Adrenal gland (tissue), 12 donors: Measurements from ENCODE around the gene PLBD2. TPM values are rescaled to one million over a fixed set of nuclear protein-coding genes. Genes with fewer than 3 reads are reported as not detected.
A peak's percentile ranks its signal among the peaks of the same experiment; 100 is the strongest.

Source experiments
- DNase-seq, 7 donors: peaks; one replicate each; pipeline ENCODE4 v3.0.0-alpha.2; 2019 to 2020
- H3K27ac ChIP-seq, 5 donors: fragments of 200-600 bp; sonication (generic) in 4 of 5; 1 replicate in 3 of 5; 2 replicates in 2 of 5; pipeline versions ENCODE4 v1.5.1 to v1.8.0; 2016 to 2020; ENCODE audit warnings: mild to moderate bottlenecking in 1 of 5
- H3K27me3 ChIP-seq: fragments of 200-600 bp; 2 replicates; pipeline ENCODE4 v1.8.0; 2021
- H3K36me3 ChIP-seq, 2 donors: fragments of 200-600 bp; replicated peaks in 1 of 2; 1 replicate in 1 of 2; 2 replicates in 1 of 2; pipeline versions ENCODE4 v1.5.1 to v1.8.0; 2018 to 2022
- H3K4me1 ChIP-seq, 2 donors: fragments of 200-600 bp; replicated peaks in 1 of 2; 1 replicate in 1 of 2; 2 replicates in 1 of 2; pipeline versions ENCODE4 v1.5.1 to v1.8.0; 2018 to 2021
- H3K4me3 ChIP-seq, 4 donors: fragments of 200-600 bp; sonication (generic) in 3 of 4; one replicate each; pipeline ENCODE4 v1.5.1; 2016 to 2018
- H3K9me3 ChIP-seq, 3 donors: fragments of 200-600 bp; sonication (generic) in 1 of 3; replicated peaks in 1 of 3; 1 replicate in 2 of 3; 2 replicates in 1 of 3; pipeline versions ENCODE4 v1.5.1 to v1.8.0; 2016 to 2021
- POLR2A ChIP-seq, 2 donors: fragments of 450-650 bp; IDR thresholded peaks; one replicate each; pipeline ENCODE4 v1.6.1; 2017; ENCODE audit warnings: antibody characterized with exemption in 2 of 2, mild to moderate bottlenecking in 2 of 2, moderate library complexity in 1 of 2
- WGBS, 4 donors: extraction: QIAGEN DNeasy Blood & Tissue Kit in 2 of 4; methylation state at CpG; one replicate each; pipeline versions ENCODE4 v1.1.5 to v1.1.7; 2013 to 2017; 5-methylcytosine and 5-hydroxymethylcytosine counted together
- intact Hi-C, 2 donors: fragments of 100-400 bp; cut with DNase I; formaldehyde crosslinking; loops; one replicate each; pipeline versions ENCODE4 v1.14.1 to v1.15.0; 2022 to 2023
- polyA plus RNA-seq, 3 donors: library from polyadenylated mRNA; stranded (reverse); fragments of 200-250 nt in 2 of 3; fragments of 350-450 nt in 1 of 3; fragmentation: Illumina TruSeq in 1 of 3; extraction: RNeasy Lipid Tissue Mini Kit (QIAGEN cat#74804) in 1 of 3; gene quantifications; one replicate each; pipeline ENCODE4 v1.2.3, GENCODE V29; 2013 to 2014
- total RNA-seq, 9 donors: library from RNA; depleted of rRNA in 4 of 9; stranded (reverse); fragments of >200 nt in 4 of 9; fragments of 120-200 nt in 1 of 9; fragmentation: NEBNext Ultra II Directional in 1 of 9; extraction: Animal tissue kit (Norgen Biotek cat#: 25700) in 1 of 9; gene quantifications; one replicate each; pipeline versions ENCODE4 v1.1.0 to v1.2.4, GENCODE V29; 2013 to 2023
- TF ChIP-seq, protein P1 (sequence below), 6 experiments: fragments of 450-650 bp in 4 of 6; fragments of 200-600 bp in 2 of 6; sonication (generic) in 1 of 6; IDR thresholded peaks; 1 replicate in 5 of 6; 2 replicates in 1 of 6; pipeline versions ENCODE4 v1.5.1 to v1.8.0; 2016 to 2021; ENCODE audit warnings: antibody characterized with exemption in 6 of 6, mild to moderate bottlenecking in 2 of 6, moderate library complexity in 1 of 6
- donor health status: healthy with polysubstance abuse.
- donor health status: Bipolar disorder and iron deficiency.
- donor health status: DM: yes; HTN: yes; CAD: no.
- donor health status: DM: no; HTN: no; CAD: no.
- donor health status: DM: no; HTN: no; CAD: no.
- donor health status: DM: yes; HTN: yes; CAD: no.

PLBD2 gene
- total and polyA plus RNA-seq, 12 donors = 66.7 to 467 (median 305) TPM

DNA sequence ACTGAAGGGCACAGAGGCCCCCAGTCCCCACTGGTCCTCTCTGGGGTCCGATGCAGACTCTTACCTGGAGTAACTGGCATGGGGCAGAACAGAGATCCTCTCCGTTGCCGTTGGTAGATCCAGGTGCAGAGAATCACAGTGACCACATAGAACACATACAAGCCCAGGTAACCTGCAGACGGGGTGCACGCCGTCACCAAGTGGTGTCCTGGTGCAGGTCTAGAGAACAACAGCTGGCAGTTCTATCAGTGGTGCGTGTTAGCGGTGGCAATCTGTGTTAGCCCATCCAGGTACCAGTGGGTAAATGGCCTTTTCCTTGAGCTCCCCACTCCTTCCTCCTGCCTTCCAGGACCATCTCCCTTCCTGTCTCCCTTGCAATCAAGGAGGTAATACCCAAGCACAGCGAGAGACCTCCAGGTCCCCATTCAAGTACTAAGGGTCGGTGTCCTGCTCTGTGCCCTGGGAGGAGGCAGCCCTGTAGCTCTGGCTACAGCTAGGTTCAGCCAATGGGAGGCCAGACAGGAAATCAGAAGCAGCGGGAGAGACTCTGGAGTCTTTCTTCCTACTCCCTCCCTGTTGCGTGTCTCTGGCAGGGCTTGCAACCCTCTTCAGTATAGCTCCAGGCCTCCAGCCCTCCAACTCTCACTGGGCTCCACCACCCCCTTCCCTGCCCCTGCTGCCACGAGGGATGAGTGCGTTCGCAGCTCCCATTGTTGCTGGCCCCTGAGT is 39.3 kb upstream of the PLBD2 start:
- no peaks in the 10 kb centered on the region for H3K27me3 ChIP-seq
- H3K36me3 ChIP-seq = peaks cover 0 to 71% of the 10 kb centered on the region in 2 donors
- H3K4me1 ChIP-seq = peaks cover 0 to 5% of the 10 kb centered on the region in 2 donors
- intact Hi-C loops = loop anchor here (5.0 to 10.0 kb wide), 2 partner anchors 48 to 106 kb away; partner anchors contain the start of gene SDSL (in 1 of the 2)
- DNase-seq = no peak
- TF ChIP-seq, protein P1, sequence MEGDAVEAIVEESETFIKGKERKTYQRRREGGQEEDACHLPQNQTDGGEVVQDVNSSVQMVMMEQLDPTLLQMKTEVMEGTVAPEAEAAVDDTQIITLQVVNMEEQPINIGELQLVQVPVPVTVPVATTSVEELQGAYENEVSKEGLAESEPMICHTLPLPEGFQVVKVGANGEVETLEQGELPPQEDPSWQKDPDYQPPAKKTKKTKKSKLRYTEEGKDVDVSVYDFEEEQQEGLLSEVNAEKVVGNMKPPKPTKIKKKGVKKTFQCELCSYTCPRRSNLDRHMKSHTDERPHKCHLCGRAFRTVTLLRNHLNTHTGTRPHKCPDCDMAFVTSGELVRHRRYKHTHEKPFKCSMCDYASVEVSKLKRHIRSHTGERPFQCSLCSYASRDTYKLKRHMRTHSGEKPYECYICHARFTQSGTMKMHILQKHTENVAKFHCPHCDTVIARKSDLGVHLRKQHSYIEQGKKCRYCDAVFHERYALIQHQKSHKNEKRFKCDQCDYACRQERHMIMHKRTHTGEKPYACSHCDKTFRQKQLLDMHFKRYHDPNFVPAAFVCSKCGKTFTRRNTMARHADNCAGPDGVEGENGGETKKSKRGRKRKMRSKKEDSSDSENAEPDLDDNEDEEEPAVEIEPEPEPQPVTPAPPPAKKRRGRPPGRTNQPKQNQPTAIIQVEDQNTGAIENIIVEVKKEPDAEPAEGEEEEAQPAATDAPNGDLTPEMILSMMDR (IDR thresholded peaks at IDR 0.05) = no peak
- TF ChIP-seq POLR2A (IDR thresholded peaks at IDR 0.05) = no peak
- H3K27ac ChIP-seq = no peak overlapping the region
- WGBS, 4 donors = 85 to 96% (median 90%) methylated on average over 12 to 15 of the region's 15 CpGs
- H3K4me3 ChIP-seq = no peak overlapping the region
- H3K9me3 ChIP-seq = no peaks in the 10 kb centered on the region

GRCh38 chr12:113320401-113320800 is 38.0 kb upstream of the PLBD2 start:
- Histone ChIP-seq H3K4me1 (peaks cover 0 to 5% of the 10 kb centered on the region in 2 donors), H3K27ac (no peak overlapping the region), H3K36me3 (peaks cover 0 to 57% of the 10 kb centered on the region in 2 donors), H3K9me3 (no peaks in the 10 kb centered on the region), H3K27me3 (no peaks in the 10 kb centered on the region), H3K4me3 (no peak overlapping the region)
- 82 to 86% (median 84%) methylated on average over 5 to 12 of the region's 12 CpGs for WGBS, 4 donors
- TF ChIP-seq, protein P1 (IDR thresholded peaks at IDR 0.05) = no peak
- TF ChIP-seq POLR2A (IDR thresholded peaks at IDR 0.05) = no peak
- intact Hi-C loops = no loop called here
- DNase-seq = no peak

DNA sequence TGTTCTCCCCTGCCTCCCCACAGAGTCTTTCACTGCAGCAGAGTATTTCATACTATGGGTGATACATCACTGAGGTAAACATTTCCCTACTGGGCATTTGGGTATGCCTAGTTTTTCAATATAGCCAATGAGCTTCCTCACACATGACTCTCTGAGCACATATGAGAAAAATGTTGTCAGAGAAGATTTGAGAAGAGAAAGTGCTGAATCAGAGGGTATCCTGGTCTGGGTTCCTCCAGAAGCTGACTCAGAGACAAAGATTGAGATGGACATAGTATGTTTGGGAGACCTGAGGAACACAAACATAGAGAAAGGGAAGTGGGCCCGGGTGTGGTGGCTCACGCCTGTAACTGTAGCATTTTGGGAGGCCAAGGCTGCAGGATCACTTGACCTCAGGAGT is 36.0 kb upstream of the PLBD2 start:
- Histone ChIP-seq H3K27me3 (no peaks in the 10 kb centered on the region), H3K4me3 (no peak overlapping the region), H3K4me1 (peaks cover 14 to 18% of the 10 kb centered on the region in 2 donors), H3K9me3 (no peaks in the 10 kb centered on the region), H3K27ac (peak overlapping the region in 3 of 5 donors; percentile 24 to 62 (median 37)), H3K36me3 (peaks cover 0 to 39% of the 10 kb centered on the region in 2 donors)
- TF ChIP-seq, protein P1 (IDR thresholded peaks at IDR 0.05) = no peak
- TF ChIP-seq POLR2A (IDR thresholded peaks at IDR 0.05) = no peak
- DNase-seq = peak in 1 of 7 donors; percentile 38
- WGBS, 4 donors = 59 to 93% (median 70%) methylated on average over 2 of the region's 2 CpGs
- intact Hi-C loops = no loop called here

DNA sequence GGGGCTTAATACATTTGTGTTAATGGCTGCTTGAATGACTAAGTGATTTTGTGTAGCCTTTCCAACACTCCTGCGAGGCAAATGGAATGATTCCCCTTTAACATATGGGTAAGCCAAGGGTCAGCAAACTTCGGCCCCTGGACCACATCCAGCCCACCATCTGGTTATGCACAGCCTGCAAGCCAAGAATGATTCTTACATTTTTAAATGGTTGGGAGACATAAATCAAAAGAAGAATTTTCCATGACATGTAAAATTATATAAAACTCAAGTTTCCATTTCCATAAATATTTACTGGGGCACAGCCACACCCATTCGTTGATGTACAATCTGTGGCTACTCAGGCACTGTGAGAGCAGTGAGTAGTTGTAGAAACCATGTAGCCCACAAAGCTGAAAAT is 32.5 kb upstream of the PLBD2 start:
- Histone ChIP-seq H3K27ac (peak overlapping the region in 4 of 5 donors; percentile 6 to 73 (median 34)), H3K4me1 (peaks cover 14 to 33% of the 10 kb centered on the region in 2 donors), H3K27me3 (no peaks in the 10 kb centered on the region), H3K4me3 (no peak overlapping the region), H3K36me3 (peaks cover 0 to 34% of the 10 kb centered on the region in 2 donors), H3K9me3 (no peaks in the 10 kb centered on the region)
- intact Hi-C loops = no loop called here
- peak in 1 of 2 donors; percentile 20 for TF ChIP-seq POLR2A (IDR thresholded peaks at IDR 0.05)
- TF ChIP-seq, protein P1 (IDR thresholded peaks at IDR 0.05) = peak in 1 of 6 experiments; percentile 6
- WGBS, 4 donors = 28 to 59% (median 45%) methylated on average over 3 of the region's 3 CpGs
- DNase-seq = peak in 6 of 7 donors; percentile 51 to 88 (median 72)
